Activated CD4-positive, alpha-beta T cell treated with anti-CD3 and anti-CD28 coated beads, Interleukin-2, Interleukin-6, amounts not matched to agents 100 ng/mL and 50 ng/mL, durations not matched to agents 16 hours and 8 hours (primary cell): Measurements from ENCODE around the gene HTRA1.

Experiments
- DNase-seq: peaks from one replicate; pipeline ENCODE4 v3.0.0-alpha.2; 2020

Gene HTRA1

GRCh38 chr10:122559228-122559627 lies 97.9 kb downstream of the HTRA1 start:
- DNase-seq = no peak

GRCh38 chr10:122560279-122560804 lies 99.0 kb downstream of the HTRA1 start, which contains the start of gene DMBT1:
Gene DMBT1, plus strand, starts transcription at chr10:122560754. Its CDS starts 17 bp downstream, at chr10:122560771.
- DNase-seq = no peak

- DNase-seq = no peak
Observed at GRCh38 chr10:122561212-122561611, 99.9 kb downstream of the HTRA1 start.

- DNase-seq = no peak
Observed at GRCh38 chr10:122561792-122562191, 100.4 kb downstream of the HTRA1 start.
